ENCODE measurements around the gene LARGE2. TPM values are rescaled to one million over a fixed set of nuclear protein-coding genes. Genes with fewer than 3 reads are reported as not detected.

The LARGE2 gene
- total RNA-seq, 1 experiment from 2014 or later: 108 TPM

DNA sequence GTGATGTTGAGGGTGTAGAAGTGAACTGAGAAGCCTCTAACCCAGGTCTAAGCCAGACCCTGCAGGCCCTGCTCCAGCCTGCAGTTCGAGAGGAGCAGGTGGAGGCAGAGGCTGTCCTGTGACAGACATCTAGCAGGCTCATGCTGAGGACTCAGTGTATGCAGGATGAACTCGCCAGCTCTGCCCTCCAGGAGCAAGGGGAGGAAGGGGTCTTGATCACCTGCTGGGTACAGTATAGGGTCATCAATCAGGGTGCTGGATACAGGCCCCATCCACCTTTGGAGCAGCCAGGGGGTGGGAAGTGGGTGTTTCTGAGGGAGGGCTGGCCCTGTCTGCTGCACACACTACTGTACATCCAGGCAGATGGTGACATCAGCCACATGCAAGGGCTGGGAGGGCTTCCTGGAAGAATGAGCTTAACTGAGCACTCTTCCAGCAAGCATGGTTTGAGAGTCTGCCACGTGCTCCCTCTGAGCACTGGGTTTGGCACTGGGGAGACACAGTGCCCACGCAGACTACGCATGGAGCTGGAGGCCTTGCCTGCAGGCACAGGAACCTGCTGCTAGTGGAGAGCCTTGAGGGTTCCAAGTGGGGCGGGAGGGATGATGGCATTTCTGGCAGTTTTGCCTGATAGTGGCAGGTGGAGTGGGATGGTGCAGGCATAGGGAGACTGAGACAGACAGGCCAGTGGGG, 27.8 kb upstream of the LARGE2 start:
- Histone ChIP-seq H2BK12ac (ENCODE audit: insufficient read length, low read depth, low read length) (no peak overlapping the region), H3K4ac (ENCODE audit: low read depth, low read length) (no peak overlapping the region), H2AK5ac (ENCODE audit: insufficient read length, low read length) (no peak overlapping the region), H3K27ac (ENCODE audit: insufficient read length, low read depth, low read length) (no peak overlapping the region), H4K5ac (ENCODE audit: insufficient read length, low read depth, low read length) (no peak overlapping the region), H2BK120ac (ENCODE audit: low read depth, low read length, poor library complexity, severe bottlenecking) (no peak overlapping the region), H3K56ac (ENCODE audit: insufficient read length, low read depth, low read length) (no peak overlapping the region), H2BK5ac (ENCODE audit: insufficient read length, low read length) (no peak overlapping the region), H3T11ph (ENCODE audit: low read length) (no peak overlapping the region), H3K23me2 (ENCODE audit: insufficient read length, low read depth, low read length, poor library complexity, severe bottlenecking) (peaks cover 3% of the 10 kb centered on the region), H3K4me2 (ENCODE audit: insufficient read depth, insufficient read length, low read length) (no peak overlapping the region), H2AFZ (ENCODE audit: low read length) (no peak overlapping the region), H3K79me2 (ENCODE audit: insufficient read depth, low read length) (no peaks in the 10 kb centered on the region), H4K8ac (replicated peaks; ENCODE audit: insufficient read length, low read depth, low read length) (no peak overlapping the region), H2BK15ac (ENCODE audit: low read depth, low read length) (no peak overlapping the region), H3K9me3 (ENCODE audit: control insufficient read depth, low read depth, low read length) (no peaks in the 10 kb centered on the region), H3K18ac (ENCODE audit: insufficient read length, low read depth, low read length) (no peak overlapping the region), H3K79me1 (ENCODE audit: insufficient read depth, low read depth, low read length, poor library complexity, severe bottlenecking) (no peaks in the 10 kb centered on the region), H3K9ac (ENCODE audit: extremely low read depth, insufficient read length, low read length) (no peak overlapping the region), H3K4me1 (ENCODE audit: insufficient read depth, low read length) (no peaks in the 10 kb centered on the region; the same call in 1 of the 2 replicates), H2BK20ac (ENCODE audit: low read depth, low read length, poor library complexity, severe bottlenecking) (no peak overlapping the region), H3K23ac (ENCODE audit: insufficient read length, low read depth, low read length) (no peak overlapping the region), H3K14ac (ENCODE audit: insufficient read depth, low read length) (no peak overlapping the region; the same call in 1 of the 2 replicates), H4K20me1 (ENCODE audit: control insufficient read depth, insufficient read depth, insufficient read length) (no peaks in the 10 kb centered on the region), H3K27me3 (ENCODE audit: insufficient read depth, low read length) (no peaks in the 10 kb centered on the region), H4K91ac (ENCODE audit: insufficient read length, low read depth, low read length) (no peak overlapping the region)
- Mint-ChIP-seq H3K4me3 (peak overlapping the region in 1 of 2 experiments; percentile 33; a peak in 1 of 5 replicates), H3K27me3 (ENCODE audit: low read depth) (no peaks in the 10 kb centered on the region; the same call in 1 of the 2 replicates), H3K4me1 (peaks cover 25 to 44% of the 10 kb centered on the region in 2 experiments), H3K27ac (peak overlapping the region in 2 of 3 experiments; percentile 7 to 88; a peak in 3 of 7 replicates), H3K9me3 (no peaks in the 10 kb centered on the region; a peak in 1 of 5 replicates), H3K36me3 (ENCODE audit: insufficient read depth in 1 of 3, low read depth in 3 of 3) (peaks cover 0 to 11% (median 0%) of the 10 kb centered on the region in 3 experiments; a peak in 3 of 7 replicates)
- WGBS (ENCODE audit: extremely low coverage, insufficient read length, low lambda C conversion rate): no CpG with 5 or more reads among the region's 6 CpGs
- TF ChIP-seq, protein P1, sequence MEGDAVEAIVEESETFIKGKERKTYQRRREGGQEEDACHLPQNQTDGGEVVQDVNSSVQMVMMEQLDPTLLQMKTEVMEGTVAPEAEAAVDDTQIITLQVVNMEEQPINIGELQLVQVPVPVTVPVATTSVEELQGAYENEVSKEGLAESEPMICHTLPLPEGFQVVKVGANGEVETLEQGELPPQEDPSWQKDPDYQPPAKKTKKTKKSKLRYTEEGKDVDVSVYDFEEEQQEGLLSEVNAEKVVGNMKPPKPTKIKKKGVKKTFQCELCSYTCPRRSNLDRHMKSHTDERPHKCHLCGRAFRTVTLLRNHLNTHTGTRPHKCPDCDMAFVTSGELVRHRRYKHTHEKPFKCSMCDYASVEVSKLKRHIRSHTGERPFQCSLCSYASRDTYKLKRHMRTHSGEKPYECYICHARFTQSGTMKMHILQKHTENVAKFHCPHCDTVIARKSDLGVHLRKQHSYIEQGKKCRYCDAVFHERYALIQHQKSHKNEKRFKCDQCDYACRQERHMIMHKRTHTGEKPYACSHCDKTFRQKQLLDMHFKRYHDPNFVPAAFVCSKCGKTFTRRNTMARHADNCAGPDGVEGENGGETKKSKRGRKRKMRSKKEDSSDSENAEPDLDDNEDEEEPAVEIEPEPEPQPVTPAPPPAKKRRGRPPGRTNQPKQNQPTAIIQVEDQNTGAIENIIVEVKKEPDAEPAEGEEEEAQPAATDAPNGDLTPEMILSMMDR (conservative IDR thresholded peaks at IDR 0.05): no peak
- DNase-seq: no peak
